SHP77 treated with DMSO at 0.1 percent for 48 hours (cell line): Measurements from ENCODE around the gene ICAM5.
"Not testable (repeated sequence)": the region's sequence is repeated elsewhere in the genome, so short reads cannot be mapped to it uniquely, and the experiment has no call there.

Experiments used
- DNase-seq: peaks from one replicate; lab custom pipeline; 2025; lab: John Stamatoyannopoulos, UW

ICAM5 gene

DNA sequence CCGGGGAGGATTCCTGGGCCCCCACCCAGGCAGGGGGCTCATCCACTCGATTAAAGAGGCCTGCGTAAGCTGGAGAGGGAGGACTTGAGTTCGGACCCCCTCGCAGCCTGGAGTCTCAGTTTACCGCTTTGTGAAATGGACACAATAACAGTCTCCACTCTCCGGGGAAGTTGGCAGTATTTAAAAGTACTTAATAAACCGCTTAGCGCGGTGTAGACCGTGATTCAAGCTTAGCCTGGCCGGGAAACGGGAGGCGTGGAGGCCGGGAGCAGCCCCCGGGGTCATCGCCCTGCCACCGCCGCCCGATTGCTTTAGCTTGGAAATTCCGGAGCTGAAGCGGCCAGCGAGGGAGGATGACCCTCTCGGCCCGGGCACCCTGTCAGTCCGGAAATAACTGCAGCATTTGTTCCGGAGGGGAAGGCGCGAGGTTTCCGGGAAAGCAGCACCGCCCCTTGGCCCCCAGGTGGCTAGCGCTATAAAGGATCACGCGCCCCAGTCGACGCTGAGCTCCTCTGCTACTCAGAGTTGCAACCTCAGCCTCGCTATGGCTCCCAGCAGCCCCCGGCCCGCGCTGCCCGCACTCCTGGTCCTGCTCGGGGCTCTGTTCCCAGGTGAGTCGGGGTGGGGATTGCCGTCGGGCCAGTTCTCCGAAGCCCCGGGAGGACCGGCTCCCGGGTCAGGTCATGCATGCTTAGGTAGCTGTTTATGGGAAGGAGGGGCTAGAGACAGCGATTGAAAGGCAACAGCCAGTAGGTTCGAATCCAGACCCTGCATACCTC is 18.9 kb upstream of the ICAM5 start, which contains the start of gene ICAM1:
Gene ICAM1 (plus strand): TSS at position 505 of the 779 bp plus-strand sequence. CDS start 40 bp downstream, at position 545.
- DNase-seq, result peak; percentile 42

DNA sequence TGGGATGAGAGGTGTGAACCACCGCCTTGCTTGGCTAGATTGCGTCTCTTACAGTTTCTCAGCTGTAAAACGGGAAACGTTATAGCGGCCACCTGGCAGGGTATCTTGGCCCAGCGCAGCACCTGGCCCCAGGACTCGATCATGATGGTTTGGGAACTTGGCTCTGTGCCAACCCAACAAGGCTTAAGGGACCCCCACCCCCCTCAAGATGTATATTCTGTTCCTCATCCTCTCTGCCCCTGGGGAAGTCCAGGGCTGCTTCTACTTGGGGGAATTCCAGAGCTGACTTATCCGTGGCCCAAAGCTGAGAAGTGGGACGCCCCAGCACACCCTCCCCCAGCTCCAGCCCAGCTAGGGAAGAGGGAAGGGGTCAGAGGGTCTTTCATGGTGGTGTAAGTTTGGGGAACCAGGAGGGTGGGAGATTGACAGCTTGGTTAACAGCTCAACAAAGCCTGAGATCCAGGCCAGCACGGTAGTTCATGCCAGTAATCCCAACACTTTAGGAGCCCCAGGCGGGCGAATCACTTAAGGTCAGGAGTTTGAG is 18.1 kb upstream of the ICAM5 start:
- no peak for DNase-seq

DNA sequence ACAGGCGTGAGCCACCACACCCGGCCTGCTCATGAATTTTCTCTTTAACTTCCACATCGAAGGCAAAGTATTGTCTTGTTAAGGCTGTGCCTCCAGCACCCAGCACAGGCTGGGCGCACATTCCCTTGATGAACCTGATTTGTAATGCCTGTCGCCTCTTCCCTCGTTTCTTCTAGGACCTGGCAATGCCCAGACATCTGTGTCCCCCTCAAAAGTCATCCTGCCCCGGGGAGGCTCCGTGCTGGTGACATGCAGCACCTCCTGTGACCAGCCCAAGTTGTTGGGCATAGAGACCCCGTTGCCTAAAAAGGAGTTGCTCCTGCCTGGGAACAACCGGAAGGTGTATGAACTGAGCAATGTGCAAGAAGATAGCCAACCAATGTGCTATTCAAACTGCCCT is 15.2 kb upstream of the ICAM5 start:
- DNase-seq, result no peak

DNA sequence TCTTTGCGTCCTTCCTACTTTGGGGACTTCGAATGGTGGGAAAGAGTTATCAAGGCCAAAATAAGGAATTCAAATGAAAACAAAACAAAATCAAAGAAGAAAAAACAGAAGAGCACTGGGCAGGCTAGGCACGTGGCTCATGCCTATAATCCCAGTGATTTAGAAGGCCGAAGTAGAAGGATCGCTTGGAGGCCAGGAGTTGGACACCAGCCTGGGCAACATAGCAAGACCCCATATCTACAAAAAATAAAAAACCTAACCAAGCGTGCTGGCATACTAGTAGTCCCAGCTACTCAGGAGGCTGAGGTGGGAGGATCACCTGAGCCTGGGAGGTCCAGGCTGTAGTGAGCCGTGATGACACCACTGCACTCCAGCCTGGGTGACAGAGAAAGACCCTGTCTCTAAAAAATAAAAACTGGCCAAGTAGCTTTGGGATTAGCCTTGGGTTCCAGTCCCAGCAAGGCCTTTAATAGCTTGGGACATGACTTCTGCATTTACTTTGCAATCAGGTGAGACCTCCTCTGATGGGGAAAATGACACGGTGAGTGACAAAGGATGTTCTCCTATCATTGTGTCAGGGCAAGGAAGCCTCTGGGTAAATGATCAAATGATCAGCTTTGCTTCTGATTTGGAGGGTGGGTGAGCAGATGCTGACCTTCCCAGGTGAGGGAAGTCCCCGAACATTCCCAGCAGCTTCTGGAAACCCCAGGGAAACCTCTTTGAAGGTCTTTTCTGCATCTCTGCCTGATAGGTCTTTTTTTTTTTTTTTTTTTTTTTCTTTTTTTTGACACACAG is 11.8 kb upstream of the ICAM5 start:
- DNase-seq, result no peak

DNA sequence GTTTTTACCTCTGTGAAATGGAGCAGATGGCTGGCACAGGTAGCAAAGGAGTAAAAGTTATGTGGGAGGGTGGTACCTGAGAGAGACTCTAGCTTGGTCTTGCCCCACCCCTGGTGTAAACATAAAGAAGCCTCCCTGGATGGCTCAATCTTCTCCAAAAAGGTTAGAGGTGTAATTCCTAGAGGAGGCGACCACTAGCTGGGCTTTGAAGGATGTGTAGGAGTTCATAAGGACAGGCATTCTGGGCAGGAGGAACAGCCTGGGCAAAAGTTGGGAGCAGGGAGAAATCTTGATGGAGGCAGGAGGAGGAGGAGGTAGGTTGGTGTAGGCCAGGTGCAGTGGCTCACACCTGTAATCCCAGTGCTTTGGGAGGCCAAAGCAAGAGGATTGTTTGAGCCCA is 10.8 kb upstream of the ICAM5 start:
- no peak for DNase-seq

DNA sequence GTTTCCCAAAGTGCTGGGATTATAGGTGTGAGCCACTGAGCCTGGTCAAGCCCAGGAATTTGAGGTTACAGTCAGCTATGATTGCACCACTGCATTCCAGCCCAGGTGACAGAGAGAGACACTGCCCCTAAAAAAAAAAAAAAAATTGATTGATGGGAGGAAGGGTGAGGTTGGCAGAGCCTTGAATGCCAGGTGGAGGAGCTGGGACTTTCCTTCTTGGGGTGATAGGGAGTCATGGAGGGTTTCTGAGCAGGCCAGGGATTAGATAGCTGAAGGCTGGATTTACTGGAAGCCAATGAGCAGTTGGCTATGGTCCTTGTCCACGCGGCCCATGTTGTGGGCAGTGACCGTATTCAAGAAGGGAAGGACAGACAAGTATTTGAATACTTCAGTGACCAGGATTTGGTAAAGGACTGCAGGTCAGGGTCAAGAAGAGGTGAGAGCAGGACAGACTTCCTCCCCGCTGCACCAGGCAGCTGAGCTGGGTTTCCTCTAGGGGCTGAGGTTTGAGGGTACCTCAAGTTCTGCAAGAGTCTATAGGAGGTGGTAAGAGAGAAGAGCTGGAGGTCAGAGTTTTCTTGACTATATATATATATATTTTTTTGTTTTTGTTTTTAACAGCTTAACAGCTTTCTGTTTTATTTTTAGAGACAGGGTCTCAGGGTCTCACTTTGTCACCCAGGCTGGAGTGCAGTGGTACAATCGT is 9.9 kb upstream of the ICAM5 start:
- no peak for DNase-seq

DNA sequence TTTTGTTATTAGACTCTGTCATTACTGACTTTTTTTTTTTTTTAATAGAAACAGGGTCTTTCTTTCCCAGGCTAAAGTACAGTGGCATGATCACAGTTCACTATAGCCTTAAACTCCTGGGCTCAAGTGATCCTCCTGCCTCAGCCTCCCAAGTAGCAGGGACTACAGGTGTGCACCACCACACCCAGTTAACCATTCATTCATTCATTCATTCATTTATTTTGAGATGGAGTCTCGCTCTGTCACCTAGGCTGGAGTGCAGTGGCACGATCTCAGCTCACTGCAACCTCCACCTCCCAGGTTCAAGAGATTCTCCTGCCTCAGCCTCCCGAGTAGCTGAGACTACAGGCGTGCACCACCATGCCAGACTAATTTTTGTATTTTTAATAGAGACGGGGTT is 7.7 kb upstream of the ICAM5 start:
- DNase-seq, result not testable (repeated sequence)

DNA sequence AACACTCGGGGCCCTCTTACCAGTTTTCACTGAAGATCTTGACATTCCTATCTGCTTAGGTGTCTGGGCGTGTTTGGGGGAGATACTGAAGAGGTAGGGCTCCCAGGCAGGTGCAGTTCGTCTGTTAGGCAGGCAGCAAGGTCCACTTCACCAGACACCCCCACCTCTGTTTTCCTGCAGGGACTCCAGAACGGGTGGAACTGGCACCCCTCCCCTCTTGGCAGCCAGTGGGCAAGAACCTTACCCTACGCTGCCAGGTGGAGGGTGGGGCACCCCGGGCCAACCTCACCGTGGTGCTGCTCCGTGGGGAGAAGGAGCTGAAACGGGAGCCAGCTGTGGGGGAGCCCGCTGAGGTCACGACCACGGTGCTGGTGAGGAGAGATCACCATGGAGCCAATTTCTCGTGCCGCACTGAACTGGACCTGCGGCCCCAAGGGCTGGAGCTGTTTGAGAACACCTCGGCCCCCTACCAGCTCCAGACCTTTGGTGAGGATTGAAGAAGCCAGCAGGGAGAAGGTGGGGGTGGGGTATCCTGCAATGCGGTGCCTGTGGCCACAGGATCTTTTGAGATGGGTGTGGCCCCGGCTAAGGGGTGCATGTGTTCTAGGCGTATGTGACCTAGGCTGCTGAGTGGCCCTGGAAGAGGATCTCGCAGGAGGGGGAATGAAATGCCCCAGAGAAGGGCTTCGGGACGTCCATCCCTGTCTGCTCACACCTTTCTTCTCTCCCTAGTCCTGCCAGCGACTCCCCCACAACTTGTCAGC is 6.3 kb upstream of the ICAM5 start:
- DNase-seq, result no peak

DNA sequence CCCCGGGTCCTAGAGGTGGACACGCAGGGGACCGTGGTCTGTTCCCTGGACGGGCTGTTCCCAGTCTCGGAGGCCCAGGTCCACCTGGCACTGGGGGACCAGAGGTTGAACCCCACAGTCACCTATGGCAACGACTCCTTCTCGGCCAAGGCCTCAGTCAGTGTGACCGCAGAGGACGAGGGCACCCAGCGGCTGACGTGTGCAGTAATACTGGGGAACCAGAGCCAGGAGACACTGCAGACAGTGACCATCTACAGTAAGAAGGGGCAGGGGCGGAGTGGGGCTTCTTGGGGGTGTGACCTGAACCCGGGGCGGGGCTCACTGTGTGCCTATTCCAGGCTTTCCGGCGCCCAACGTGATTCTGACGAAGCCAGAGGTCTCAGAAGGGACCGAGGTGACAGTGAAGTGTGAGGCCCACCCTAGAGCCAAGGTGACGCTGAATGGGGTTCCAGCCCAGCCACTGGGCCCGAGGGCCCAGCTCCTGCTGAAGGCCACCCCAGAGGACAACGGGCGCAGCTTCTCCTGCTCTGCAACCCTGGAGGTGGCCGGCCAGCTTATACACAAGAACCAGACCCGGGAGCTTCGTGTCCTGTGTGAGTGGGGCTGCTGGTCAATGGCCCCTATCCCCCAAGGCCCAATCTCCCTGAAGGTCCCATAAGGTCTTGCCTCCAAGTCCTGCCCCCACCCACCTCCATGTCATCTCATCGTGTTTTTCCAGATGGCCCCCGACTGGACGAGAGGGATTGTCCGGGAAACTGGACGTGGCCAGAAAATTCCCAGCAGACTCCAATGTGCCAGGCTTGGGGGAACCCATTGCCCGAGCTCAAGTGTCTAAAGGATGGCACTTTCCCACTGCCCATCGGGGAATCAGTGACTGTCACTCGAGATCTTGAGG is 5.4 kb upstream of the ICAM5 start:
- no peak for DNase-seq

DNA sequence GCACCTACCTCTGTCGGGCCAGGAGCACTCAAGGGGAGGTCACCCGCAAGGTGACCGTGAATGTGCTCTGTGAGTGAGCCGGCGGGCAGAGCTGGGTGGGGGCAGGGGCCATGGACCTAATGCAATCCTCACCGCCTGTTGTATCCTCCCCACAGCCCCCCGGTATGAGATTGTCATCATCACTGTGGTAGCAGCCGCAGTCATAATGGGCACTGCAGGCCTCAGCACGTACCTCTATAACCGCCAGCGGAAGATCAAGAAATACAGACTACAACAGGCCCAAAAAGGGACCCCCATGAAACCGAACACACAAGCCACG is 4.8 kb upstream of the ICAM5 start:
- no peak for DNase-seq

DNA sequence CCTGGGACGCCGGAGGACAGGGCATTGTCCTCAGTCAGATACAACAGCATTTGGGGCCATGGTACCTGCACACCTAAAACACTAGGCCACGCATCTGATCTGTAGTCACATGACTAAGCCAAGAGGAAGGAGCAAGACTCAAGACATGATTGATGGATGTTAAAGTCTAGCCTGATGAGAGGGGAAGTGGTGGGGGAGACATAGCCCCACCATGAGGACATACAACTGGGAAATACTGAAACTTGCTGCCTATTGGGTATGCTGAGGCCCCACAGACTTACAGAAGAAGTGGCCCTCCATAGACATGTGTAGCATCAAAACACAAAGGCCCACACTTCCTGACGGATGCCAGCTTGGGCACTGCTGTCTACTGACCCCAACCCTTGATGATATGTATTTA is 4.4 kb upstream of the ICAM5 start:
- DNase-seq, result no peak

DNA sequence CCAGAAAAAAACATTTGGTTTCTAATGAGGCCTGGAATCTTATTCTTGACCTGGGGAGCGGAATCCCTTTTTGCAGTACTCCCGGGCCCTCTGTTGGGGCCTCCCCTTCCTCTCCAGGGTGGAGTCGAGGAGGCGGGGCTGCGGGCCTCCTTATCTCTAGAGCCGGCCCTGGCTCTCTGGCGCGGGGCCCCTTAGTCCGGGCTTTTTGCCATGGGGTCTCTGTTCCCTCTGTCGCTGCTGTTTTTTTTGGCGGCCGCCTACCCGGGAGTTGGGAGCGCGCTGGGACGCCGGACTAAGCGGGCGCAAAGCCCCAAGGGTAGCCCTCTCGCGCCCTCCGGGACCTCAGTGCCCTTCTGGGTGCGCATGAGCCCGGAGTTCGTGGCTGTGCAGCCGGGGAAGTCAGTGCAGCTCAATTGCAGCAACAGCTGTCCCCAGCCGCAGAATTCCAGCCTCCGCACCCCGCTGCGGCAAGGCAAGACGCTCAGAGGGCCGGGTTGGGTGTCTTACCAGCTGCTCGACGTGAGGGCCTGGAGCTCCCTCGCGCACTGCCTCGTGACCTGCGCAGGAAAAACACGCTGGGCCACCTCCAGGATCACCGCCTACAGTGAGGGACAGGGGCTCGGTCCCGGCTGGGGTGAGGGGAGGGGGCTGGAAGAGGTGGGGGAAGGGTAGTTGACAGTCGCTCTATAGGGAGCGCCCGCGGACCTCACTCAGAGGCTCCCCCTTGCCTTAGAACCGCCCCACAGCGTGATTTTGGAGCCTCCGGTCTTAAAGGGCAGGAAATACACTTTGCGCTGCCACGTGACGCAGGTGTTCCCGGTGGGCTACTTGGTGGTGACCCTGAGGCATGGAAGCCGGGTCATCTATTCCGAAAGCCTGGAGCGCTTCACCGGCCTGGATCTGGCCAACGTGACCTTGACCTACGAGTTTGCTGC is 2.7 kb upstream of the ICAM5 start, which contains the start of gene ICAM4:
Gene ICAM4 (plus strand): TSS at position 153 of the 935 bp plus-strand sequence. CDS start 58 bp downstream, at position 211.
- DNase-seq, result no peak

DNA sequence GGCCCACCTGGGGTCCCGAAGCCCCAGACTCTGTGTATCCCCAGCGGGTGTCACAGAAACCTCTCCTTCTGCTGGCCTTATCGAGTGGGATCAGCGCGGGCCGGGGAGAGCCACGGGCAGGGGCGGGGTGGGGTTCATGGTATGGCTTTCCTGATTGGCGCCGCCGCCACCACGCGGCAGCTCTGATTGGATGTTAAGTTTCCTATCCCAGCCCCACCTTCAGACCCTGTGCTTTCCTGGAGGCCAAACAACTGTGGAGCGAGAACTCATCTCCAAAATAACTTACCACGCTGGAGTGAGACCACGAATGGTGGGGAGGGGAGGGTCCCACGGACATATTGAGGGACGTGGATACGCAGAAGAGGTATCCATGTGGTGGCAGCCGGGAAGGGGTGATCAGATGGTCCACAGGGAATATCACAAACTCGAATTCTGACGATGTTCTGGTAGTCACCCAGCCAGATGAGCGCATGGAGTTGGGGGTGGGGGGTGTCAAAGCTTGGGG is 1.0 kb upstream of the ICAM5 start:
- DNase-seq, result peak; percentile 46

DNA sequence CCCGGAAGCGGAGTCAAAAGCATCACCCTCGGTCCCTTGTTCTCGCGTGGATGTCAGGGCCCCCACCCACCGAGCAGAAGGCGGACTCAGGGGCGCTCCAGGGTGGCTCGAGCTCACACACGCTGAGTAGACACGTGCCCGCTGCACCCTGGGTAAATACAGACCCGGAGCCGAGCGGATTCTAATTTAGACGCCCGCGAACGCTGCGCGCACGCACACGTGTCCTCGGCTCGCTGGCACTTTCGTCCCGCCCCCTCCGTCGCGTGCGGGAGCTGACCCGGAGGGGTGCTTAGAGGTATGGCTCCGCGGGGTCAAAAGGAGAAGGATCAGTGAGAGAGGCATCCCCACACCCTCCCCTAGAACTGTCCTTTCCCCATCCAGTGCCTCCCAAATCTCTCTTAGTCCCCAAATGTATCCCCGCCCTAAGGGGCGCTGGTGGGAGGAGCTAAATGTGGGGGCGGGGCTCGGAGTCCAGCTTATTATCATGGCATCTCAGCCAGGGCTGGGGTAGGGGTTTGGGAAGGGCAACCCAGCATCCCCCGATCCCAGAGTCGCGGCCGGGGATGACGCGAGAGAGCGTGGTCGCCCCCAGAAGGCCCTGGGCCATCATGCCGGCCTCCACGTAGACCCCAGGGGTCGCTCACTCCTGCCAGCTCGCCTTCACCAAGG is 451 bp upstream of the ICAM5 start:
- peak; percentile 66 for DNase-seq

DNA sequence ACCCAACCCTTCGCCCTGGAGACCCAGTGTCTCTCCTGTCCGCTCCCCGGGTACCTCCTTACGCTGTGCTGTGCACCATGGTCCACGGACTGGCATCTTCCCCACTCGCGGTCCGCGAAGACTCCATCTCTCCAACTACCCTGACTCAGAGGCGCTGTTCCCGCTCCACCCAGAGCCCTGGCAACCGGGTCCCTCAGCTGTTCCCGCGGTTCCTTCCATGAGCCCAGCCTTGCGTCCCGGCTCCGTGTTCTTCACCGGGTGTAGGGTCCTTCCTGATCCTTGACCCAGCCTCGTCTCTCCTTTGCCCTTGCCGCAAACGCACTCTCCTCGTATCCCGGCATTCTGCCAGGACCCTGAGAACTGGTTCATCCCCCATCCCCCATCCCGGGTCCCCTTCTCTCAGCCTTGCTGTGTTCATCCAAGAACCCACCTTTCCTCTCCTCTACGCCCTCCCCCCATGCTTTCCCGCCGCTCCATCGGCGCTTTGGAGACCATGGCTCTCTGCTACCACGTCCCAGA is 664 bp downstream of the ICAM5 start:
- no peak for DNase-seq

DNA sequence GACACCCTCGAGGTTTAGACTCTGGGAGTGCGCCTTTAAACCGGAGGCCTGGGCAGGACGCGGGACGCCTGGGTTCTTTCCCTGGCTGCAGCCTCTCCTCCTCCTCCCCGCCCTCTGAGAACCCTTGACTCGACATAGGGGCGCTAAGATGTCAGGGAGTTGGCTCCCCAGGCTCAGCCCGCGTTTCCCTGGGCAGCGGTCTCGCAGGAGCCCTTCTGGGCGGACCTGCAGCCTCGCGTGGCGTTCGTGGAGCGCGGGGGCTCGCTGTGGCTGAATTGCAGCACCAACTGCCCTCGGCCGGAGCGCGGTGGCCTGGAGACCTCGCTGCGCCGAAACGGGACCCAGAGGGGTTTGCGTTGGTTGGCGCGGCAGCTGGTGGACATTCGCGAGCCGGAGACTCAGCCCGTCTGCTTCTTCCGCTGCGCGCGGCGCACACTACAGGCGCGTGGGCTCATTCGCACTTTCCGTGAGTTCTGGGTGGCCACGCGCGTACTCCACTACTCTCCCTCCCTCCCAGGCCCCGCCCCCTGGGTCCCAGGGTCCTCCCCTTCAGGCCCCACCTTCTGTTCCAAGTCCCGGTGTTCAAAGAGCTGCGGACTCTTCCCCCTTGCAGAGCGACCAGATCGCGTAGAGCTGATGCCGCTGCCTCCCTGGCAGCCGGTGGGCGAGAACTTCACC is 1.3 kb downstream of the ICAM5 start:
- DNase-seq, result no peak

DNA sequence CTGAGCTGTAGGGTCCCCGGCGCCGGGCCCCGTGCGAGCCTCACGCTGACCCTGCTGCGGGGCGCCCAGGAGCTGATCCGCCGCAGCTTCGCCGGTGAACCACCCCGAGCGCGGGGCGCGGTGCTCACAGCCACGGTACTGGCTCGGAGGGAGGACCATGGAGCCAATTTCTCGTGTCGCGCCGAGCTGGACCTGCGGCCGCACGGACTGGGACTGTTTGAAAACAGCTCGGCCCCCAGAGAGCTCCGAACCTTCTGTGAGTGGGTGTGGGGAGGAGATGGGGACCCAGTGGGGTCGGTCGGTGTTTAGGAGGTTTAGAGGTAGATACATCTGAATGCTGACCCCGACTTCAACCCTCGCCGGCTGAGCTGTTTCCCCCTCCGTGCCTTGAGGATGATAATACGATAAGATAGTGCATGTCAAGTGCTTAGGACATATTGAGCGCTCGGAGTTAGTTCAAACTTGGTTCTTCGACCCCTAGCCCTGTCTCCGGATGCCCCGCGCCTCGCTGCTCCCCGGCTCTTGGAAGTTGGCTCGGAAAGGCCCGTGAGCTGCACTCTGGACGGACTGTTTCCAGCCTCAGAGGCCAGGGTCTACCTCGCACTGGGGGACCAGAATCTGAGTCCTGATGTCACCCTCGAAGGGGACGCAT is 1.9 kb downstream of the ICAM5 start:
- DNase-seq, result no peak
